ENCODE measurements around the gene SYT15.
"Not testable (repeated sequence)": the region's sequence is repeated elsewhere in the genome, so short reads cannot be mapped to it uniquely, and the experiment has no call there.

DNA sequence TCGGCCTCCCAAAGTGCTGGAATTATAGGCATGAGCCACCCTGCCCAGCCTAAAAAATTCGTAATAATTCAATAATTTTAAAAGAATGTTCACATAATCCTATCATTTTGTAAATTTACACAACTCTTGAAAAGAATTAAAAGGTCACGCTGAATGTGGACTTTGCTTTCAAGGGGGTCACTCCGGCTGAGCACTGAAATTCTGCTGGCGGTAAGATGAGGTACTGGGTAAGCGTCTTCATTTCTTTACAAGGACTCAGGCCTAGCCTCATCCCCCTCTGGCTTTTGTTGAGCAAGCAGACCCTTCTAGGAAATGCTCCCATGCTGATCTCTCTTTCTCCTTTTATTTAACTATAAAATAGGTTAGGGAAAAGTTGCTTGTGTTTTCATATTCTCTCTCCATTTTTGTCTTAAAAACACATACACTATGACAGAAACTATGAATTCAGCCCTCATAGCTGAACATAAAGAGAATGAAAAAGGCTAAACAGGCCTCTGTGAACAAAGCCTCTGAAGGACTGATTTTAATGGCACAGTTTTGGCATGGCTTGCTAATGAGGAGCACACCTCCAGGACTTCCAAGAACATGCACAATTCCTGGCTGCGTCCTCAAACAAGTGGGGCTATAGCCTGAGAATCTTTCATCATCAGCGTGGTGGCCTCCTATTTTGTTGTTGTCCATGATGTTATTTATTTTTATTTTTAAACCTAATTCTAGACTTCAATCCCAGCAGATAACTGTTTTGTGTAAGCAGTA is 45.1 kb downstream of the SYT15 start:
- TF ChIP-seq, protein P1, sequence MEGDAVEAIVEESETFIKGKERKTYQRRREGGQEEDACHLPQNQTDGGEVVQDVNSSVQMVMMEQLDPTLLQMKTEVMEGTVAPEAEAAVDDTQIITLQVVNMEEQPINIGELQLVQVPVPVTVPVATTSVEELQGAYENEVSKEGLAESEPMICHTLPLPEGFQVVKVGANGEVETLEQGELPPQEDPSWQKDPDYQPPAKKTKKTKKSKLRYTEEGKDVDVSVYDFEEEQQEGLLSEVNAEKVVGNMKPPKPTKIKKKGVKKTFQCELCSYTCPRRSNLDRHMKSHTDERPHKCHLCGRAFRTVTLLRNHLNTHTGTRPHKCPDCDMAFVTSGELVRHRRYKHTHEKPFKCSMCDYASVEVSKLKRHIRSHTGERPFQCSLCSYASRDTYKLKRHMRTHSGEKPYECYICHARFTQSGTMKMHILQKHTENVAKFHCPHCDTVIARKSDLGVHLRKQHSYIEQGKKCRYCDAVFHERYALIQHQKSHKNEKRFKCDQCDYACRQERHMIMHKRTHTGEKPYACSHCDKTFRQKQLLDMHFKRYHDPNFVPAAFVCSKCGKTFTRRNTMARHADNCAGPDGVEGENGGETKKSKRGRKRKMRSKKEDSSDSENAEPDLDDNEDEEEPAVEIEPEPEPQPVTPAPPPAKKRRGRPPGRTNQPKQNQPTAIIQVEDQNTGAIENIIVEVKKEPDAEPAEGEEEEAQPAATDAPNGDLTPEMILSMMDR (IDR thresholded peaks at IDR 0.05): not testable (repeated sequence)
- TF ChIP-seq POLR2A (IDR thresholded peaks at IDR 0.05): not testable (repeated sequence)

All from vagina (tissue), 2 donors.